ENCODE measurements around the gene ANKMY1. TPM values are rescaled to one million over a fixed set of nuclear protein-coding genes. Genes with fewer than 3 reads are reported as not detected.

Gene ANKMY1
- total RNA-seq, 1 experiment from 2014 or later: 4.0 TPM

GRCh38 chr2:240436683-240437550, 120.9 kb downstream of the ANKMY1 start:
- no peak for DNase-seq (ENCODE audit: low read depth)

DNA sequence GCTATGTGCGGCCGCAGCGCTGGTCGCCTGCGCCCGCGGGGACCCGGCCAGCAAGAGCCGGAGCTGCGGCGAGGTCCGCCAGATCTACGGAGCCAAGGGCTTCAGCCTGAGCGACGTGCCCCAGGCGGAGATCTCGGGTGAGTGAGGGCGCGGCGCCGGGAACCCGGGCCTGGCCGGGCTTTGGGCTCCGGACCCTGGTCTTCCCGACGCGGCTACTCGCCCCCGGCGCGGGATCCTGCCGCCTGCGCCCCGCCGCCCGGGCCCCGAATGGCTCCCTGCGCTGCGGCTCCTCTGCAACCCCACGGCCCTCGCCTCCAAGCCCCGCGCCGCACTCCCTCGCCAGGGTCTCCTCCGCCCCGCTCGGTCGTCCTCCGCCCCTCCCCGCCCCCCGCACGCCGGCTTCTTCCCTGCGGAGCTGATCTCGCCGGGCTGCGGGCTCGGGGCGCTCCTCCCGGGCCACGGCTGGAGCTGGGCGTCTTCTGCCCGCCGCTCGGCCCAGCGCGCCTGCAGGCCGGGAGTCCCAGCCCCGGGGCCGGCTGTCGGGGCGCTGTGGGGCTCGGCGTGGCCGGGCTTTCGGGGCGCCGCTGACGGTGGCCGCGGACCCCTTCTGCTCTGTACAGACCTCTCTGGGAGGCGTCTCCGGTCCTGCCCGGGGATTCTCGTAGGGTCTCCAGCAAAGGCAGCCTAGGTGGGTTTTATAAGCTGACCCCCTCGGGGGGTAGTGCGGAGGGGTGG, 121.7 kb downstream of the ANKMY1 start:
- no peak for DNase-seq (ENCODE audit: low read depth)

DNA sequence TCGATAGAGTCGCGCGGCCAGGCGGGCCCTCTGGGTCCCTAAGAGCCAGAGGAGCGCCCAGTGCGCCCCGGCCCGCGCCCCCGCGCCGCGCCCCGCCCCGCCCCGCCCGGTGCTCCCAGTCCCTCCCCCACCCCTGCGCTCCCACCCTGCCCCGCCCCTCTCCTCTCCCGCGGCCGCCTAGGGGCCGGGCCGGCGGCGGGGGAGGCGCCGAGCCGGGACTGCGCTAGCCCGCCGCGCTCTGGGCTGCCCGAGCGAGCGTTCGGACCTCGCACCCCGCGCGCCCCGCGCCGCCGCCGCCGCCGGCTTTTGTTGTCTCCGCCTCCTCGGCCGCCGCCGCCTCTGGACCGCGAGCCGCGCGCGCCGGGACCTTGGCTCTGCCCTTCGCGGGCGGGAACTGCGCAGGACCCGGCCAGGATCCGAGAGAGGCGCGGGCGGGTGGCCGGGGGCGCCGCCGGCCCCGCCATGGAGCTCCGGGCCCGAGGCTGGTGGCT, 122.3 kb downstream of the ANKMY1 start, which contains the start of gene GPC1:
Gene GPC1 (plus strand): TSS at position 207 of the 491 bp plus-strand sequence. CDS start 256 bp downstream, at position 463.
- peak; percentile 76 for DNase-seq (ENCODE audit: low read depth)

- DNase-seq (ENCODE audit: low read depth): peak; percentile 89
Measured at GRCh38 chr2:240434728-240435456, 122.9 kb downstream of the ANKMY1 start.

GRCh38 chr2:240433973-240434727, 123.6 kb downstream of the ANKMY1 start:
- DNase-seq (ENCODE audit: low read depth): peak; percentile 92

DNA sequence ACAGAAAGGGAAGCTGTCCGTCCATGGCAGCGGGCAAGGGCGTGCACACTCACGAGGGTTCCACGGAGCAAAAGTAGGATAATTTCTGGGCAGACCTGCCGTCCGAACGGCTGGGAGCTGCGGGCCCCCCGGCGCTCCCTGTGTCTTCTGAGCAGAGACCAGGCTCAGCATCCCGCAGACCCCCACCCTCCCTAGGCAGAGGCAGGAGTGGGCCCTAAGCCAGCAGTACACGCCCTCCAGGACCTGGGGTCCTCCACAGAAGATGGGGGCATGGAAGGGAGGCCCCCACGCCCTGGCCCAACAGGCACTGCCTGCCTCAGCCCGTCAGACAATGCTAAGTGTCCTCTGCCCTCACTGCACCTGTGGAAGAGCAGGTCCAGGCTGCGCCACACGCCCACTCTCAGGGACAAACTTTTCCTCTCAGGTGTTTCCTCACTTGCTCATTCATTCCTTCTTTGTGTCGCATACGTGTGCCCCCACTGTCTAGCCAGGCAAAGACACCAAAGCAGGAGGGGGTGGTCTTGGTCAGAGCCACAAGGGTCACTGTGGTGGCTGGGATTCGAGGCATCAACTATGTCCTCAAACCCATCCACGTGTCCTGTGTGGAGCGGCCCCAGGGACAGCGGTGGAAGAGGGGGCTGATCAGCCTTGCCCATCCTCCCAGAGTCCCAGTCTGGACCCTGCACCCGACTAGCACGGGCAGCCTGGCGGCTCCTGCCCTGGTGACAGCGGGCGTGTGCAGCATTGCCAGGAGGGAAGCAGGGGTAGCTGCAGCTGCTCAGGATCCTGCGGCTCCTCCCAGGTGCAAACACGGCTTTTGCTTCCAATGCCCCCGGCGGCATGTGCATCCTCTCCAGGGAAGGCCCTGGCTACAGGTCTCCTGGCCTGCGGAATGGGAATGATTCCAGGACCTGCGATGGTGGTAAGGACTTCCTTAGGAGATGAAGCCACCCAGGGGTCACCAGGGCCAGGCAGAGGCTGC, 124.7 kb downstream of the ANKMY1 start:
- DNase-seq (ENCODE audit: low read depth): no peak

- no peak for DNase-seq (ENCODE audit: low read depth)
Measured at GRCh38 chr2:240432430-240432819, 125.4 kb downstream of the ANKMY1 start.

- no peak for DNase-seq (ENCODE audit: low read depth)
Measured at GRCh38 chr2:240431661-240432424, 125.9 kb downstream of the ANKMY1 start.

- no peak for DNase-seq (ENCODE audit: low read depth)
Measured at GRCh38 chr2:240431271-240431660, 126.5 kb downstream of the ANKMY1 start.

- no peak for DNase-seq (ENCODE audit: low read depth)
Measured at GRCh38 chr2:240430595-240430994, 127.2 kb downstream of the ANKMY1 start.

DNA sequence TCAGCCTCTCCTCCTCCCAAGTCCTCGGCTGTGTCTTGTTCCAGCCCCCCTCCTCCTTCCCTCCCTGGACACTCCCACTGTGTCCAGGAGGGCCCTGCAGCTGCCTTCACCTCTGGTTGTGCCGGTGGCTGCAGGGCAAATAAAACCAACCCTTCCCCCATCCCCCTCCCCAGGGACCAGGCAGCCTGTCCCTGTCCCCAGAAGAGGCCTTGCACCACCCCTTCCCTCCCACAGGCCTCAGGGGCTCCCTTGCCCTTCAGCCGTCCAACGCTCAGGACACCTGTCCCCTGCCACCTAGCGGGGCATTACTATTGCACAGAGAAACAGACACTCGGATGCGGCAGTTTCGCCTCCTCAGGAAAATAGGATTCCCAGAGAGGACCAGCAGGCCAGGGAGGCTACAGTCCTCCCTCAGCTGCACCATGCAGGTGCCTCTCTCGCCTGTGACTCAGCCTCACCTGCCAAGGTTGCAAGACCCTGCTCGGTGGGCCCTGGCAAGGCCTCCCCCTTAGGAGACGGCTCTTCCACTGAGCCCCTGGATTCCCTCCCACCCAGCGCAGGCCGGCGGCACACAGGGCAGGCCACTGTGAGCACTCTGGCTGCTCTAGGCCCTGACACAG, 127.8 kb downstream of the ANKMY1 start:
- DNase-seq (ENCODE audit: low read depth): no peak

Other genes starting within 250 kb of the ANKMY1 start
- 13.9 and 24.1 TPM in 2 replicates for gene GPC1, start 122.3 kb downstream of the ANKMY1 start, total RNA-seq (2014; rRNA removed; shearing (Covaris generic))
- gene DUSP28, start 2.4 kb upstream of the ANKMY1 start, total RNA-seq (2014; rRNA removed; shearing (Covaris generic)): 5.3 and 11.7 TPM in 2 replicates
- 13.1 and 15.4 TPM in 2 replicates for gene RNPEPL1, start 10.5 kb upstream of the ANKMY1 start, total RNA-seq (2014; rRNA removed; shearing (Covaris generic))
- 11.4 and 14.0 TPM in 2 replicates for gene CAPN10, start 28.7 kb upstream of the ANKMY1 start, total RNA-seq (2014; rRNA removed; shearing (Covaris generic))
- gene GPR35, start 67.5 kb upstream of the ANKMY1 start, total RNA-seq (2014; rRNA removed; shearing (Covaris generic)): 0.10 and 0.12 TPM in 2 replicates
- gene AQP12B, start 124.9 kb upstream of the ANKMY1 start, total RNA-seq (2014; rRNA removed; shearing (Covaris generic)): not detected in 2 replicates
- gene AQP12A, start 133.9 kb upstream of the ANKMY1 start, total RNA-seq (2014; rRNA removed; shearing (Covaris generic)): not detected in 2 replicates